ENCODE measurements around the gene PDGFRA. TPM values are rescaled to one million over a fixed set of nuclear protein-coding genes. Genes with fewer than 3 reads are reported as not detected.
A peak's percentile ranks its signal among the peaks of the same experiment; 100 is the strongest.
"Not testable (repeated sequence)": the region's sequence is repeated elsewhere in the genome, so short reads cannot be mapped to it uniquely, and the experiment has no call there.

Gene PDGFRA
- total RNA-seq, 1 donor from 2014 or later = 215 TPM

DNA sequence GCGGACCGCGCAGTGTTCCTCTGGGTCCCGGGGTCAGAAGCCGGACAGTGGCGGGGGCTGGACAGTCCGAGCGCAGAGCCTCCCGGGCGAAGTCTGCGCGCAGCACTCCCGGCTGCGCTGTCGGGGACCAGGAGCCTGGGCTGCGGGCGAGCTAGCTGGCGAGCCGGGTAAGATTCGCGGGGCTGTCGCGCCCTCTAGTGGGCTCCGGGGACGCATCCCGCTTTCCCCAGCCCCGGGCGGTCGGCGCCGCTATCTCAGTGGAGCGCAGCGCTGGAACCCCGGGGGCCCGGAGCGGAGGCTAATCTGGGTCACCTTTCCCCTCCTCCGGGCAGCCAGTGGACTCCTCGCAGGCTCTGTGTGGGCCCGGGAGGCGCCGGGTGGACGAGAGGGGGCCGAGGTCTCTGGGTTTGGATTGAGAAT lies 4.2 kb downstream of the PDGFRA start:
- TF ChIP-seq CTCF (conservative IDR thresholded peaks at IDR 0.05) = peak; percentile 78
- Mint-ChIP-seq H3K27ac (no peak overlapping the region), H3K27me3 (peaks cover 68% of the 10 kb centered on the region), H3K4me1 (ENCODE audit: unreplicated experiment) (peaks cover 11% of the 10 kb centered on the region), H3K36me3 (peaks cover 17% of the 10 kb centered on the region), H3K9me3 (peaks cover 2% of the 10 kb centered on the region), H3K4me3 (peak overlapping the region; percentile 90)
- peak; percentile 90 for DNase-seq (ENCODE audit: extremely low spot score, unreplicated experiment)

GRCh38 chr4:54233697-54234496 lies 4.8 kb downstream of the PDGFRA start:
- H3K27ac Mint-ChIP-seq = peak overlapping the region; percentile 90
- peaks cover 21% of the 10 kb centered on the region for H3K36me3 Mint-ChIP-seq
- peaks cover 11% of the 10 kb centered on the region for H3K4me1 Mint-ChIP-seq (ENCODE audit: unreplicated experiment)
- H3K27me3 Mint-ChIP-seq = peaks cover 63% of the 10 kb centered on the region
- peak; percentile 96 for TF ChIP-seq CTCF (conservative IDR thresholded peaks at IDR 0.05)
- peak overlapping the region; percentile 90 for H3K4me3 Mint-ChIP-seq
- peak; percentile 81 for DNase-seq (ENCODE audit: extremely low spot score, unreplicated experiment)
- H3K9me3 Mint-ChIP-seq = peaks cover 6% of the 10 kb centered on the region

DNA sequence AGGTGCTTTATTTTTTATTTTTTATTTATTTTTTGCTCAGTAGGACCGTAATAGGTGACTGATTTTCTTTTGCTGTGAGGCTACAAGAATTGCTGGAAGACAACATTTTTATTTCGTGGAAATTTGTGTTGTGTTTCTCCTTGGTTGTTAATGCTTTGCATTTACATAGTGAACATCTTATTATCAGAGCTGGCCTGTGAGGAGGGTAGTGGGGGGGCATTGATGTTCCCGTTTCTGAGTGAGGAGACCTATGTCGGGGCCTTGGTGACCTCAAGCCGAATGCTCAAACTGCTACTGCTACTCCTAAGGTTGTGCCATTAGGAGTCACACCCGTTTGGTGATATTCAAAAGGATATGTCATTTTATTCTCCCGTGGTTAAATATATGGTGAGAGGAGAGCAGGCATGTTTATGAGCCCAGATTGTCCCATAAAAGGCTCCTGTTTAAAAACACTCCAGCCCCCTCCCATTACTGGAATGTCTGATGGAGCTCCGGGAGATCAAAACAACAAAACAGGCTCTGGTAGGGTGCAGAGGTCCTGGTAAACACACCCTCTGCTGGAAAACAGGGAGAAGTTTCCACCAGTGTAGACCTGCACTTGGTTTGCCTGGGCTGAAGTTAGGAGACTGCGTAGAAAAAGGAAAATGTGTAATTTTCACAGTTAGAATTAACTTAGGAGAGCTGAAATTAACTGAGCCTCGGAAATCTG lies 5.6 kb downstream of the PDGFRA start:
- Mint-ChIP-seq H3K27ac (peak overlapping the region; percentile 90), H3K4me3 (peak overlapping the region; percentile 90), H3K36me3 (peaks cover 23% of the 10 kb centered on the region), H3K27me3 (peaks cover 56% of the 10 kb centered on the region), H3K9me3 (peaks cover 6% of the 10 kb centered on the region), H3K4me1 (ENCODE audit: unreplicated experiment) (peaks cover 11% of the 10 kb centered on the region)
- peak; percentile 27 for TF ChIP-seq CTCF (conservative IDR thresholded peaks at IDR 0.05)
- no peak for DNase-seq (ENCODE audit: extremely low spot score, unreplicated experiment)

DNA sequence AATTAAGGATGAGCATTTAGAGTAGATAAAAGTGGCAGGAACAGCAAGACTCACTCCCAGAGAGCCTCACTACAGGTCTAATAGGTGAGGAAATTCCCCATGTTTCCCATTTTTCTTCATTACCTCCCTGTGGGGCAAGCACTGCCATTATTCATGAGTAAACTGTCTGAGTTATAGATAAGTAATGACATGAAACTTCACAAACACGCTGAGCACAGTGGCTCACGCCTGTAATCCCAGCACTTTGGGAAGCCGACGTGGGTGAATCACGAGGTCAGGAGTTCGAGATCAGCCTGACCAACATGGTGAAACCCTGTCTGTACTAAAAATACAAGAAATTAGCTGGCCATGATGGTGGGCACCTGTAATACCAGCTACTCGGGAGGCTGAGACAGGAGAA lies 7.2 kb downstream of the PDGFRA start:
- H3K27me3 Mint-ChIP-seq = peaks cover 40% of the 10 kb centered on the region
- DNase-seq (ENCODE audit: extremely low spot score, unreplicated experiment) = not testable (repeated sequence)

GRCh38 chr4:54237770-54238169 lies 8.7 kb downstream of the PDGFRA start:
- peaks cover 25% of the 10 kb centered on the region for H3K27me3 Mint-ChIP-seq
- TF ChIP-seq CTCF (conservative IDR thresholded peaks at IDR 0.05) = no peak
- H3K4me3 Mint-ChIP-seq = no peak overlapping the region
- H3K9me3 Mint-ChIP-seq = peaks cover 13% of the 10 kb centered on the region
- no peak for DNase-seq (ENCODE audit: extremely low spot score, unreplicated experiment)
- H3K36me3 Mint-ChIP-seq = peaks cover 33% of the 10 kb centered on the region
- H3K4me1 Mint-ChIP-seq (ENCODE audit: unreplicated experiment) = peaks cover 11% of the 10 kb centered on the region
- no peak overlapping the region for H3K27ac Mint-ChIP-seq

More for the DNA sequence above, 7.2 kb downstream of the PDGFRA start:
- peaks cover 33% of the 10 kb centered on the region for H3K36me3 Mint-ChIP-seq
- H3K27ac Mint-ChIP-seq, H3K4me3 Mint-ChIP-seq: not testable (repeated sequence)
- H3K9me3 Mint-ChIP-seq = peaks cover 13% of the 10 kb centered on the region
- H3K4me1 Mint-ChIP-seq (ENCODE audit: unreplicated experiment) = peaks cover 11% of the 10 kb centered on the region

DNA sequence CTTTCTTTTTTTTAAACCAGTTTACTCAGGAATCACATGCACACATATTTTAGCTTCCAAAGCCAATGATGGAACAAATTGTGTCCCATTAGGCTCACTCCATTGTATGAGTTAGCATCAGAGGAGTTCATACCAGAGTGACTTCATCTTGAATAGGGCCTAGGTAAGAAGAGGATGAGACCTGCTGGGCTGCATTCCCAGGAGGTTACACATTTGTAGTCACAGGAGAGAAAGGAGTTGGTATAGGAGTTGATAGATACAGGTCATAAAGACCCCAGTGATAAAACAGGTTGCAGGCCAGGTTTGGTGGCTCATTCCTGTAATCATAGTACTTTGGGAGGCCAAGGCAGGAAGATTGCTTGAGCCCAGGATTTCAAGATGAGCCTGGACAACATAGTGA lies 9.3 kb downstream of the PDGFRA start:
- no peak for TF ChIP-seq CTCF (conservative IDR thresholded peaks at IDR 0.05)
- peak overlapping the region; percentile 13 for H3K4me3 Mint-ChIP-seq
- H3K4me1 Mint-ChIP-seq (ENCODE audit: unreplicated experiment) = peaks cover 11% of the 10 kb centered on the region
- peaks cover 28% of the 10 kb centered on the region for H3K27me3 Mint-ChIP-seq
- H3K27ac Mint-ChIP-seq = peak overlapping the region; percentile 4
- H3K9me3 Mint-ChIP-seq = peaks cover 17% of the 10 kb centered on the region
- no peak for DNase-seq (ENCODE audit: extremely low spot score, unreplicated experiment)
- H3K36me3 Mint-ChIP-seq = peaks cover 38% of the 10 kb centered on the region

DNA sequence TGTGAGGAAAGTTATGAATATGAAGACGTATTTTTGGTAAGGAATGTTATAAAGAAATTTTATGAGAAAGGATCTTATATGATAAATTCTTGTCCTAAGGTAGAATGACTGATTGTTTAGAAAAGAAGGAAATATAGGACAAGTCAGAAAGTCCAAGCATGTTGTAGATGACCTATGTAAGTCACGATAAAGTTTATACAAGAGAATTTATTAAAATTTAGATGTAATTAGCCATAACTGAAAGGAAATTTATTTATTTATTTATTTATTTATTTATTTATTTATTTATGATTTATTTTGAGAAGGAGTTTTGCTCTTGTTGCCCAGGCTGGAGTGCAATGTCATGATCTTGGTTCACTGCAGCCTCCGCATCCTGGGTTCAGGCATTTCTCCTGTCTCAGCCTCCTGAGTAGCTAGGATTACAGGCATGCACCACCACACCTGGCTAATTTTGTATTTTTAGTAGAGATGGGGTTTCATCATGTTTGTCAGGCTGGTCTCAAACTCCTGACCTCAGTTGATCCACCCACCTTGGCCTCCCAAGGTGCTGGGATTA lies 12.3 kb downstream of the PDGFRA start:
- H3K27ac Mint-ChIP-seq; H3K4me3 Mint-ChIP-seq; H3K4me1 Mint-ChIP-seq (ENCODE audit: unreplicated experiment); DNase-seq (ENCODE audit: extremely low spot score, unreplicated experiment); H3K27me3 Mint-ChIP-seq: not testable (repeated sequence)
- Mint-ChIP-seq H3K36me3 (peaks cover 36% of the 10 kb centered on the region), H3K9me3 (peaks cover 18% of the 10 kb centered on the region)

DNA sequence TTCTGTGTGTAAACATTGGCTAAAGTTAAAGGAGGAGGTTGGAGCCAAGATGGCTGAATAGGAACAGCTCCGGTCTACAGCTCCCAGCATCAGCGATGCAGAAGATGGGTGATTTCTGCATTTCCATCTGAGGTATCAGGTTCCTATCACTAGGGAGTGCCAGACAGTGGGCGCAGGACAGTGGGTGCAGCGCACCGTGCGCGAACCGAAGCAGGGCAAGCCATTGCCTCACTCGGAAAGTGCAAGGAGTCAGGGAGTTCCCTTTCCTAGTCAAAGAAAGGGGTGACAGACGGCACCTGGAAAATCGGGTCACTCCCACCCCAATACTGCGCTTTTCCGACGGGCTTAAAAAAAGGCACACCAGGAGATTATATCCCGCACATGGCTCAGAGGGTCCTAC lies 14.4 kb downstream of the PDGFRA start:
- H3K9me3 Mint-ChIP-seq = peaks cover 14% of the 10 kb centered on the region
- not testable (repeated sequence) for H3K4me1 Mint-ChIP-seq (ENCODE audit: unreplicated experiment); H3K27ac Mint-ChIP-seq; H3K4me3 Mint-ChIP-seq; H3K27me3 Mint-ChIP-seq; DNase-seq (ENCODE audit: extremely low spot score, unreplicated experiment)
- peaks cover 29% of the 10 kb centered on the region for H3K36me3 Mint-ChIP-seq

Measured in type B pancreatic cell (in vitro differentiated cells).